Adrenal gland (tissue), 5 donors: Measurements from ENCODE around the gene CDK6.

Experiments used
- POLR2A ChIP-seq, 2 donors: fragments of 450-650 bp; IDR thresholded peaks; one replicate each; pipeline ENCODE4 v1.6.1; 2017; ENCODE audit warnings: antibody characterized with exemption in 2 of 2, mild to moderate bottlenecking in 2 of 2, moderate library complexity in 1 of 2
- TF ChIP-seq, protein P1 (sequence below), 6 experiments: fragments of 450-650 bp in 4 of 6; fragments of 200-600 bp in 2 of 6; sonication (generic) in 1 of 6; IDR thresholded peaks; 1 replicate in 5 of 6; 2 replicates in 1 of 6; pipeline versions ENCODE4 v1.5.1 to v1.8.0; 2016 to 2021; ENCODE audit warnings: antibody characterized with exemption in 6 of 6, mild to moderate bottlenecking in 2 of 6, moderate library complexity in 1 of 6
- donor health status: DM: no; HTN: no; CAD: no.

DNA sequence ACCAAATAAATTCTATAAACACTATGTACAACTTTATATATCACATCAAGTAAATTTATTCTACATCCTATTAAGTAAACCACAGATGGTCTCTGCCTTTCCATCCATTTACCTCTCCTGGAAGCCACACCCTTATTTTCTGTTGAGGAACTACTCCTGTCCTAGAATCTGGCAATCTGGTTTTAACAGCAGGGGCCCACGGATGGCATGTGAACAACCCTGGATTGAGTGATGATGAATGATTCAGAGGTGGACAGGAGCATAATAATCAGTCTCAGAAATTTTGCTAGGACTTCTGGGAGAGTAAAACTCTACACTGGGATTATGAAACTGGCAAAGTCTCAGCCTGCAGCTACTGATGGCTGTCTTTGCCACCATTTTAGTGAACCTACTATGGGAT is 54.1 kb downstream of the CDK6 start:
- no peak for TF ChIP-seq POLR2A (IDR thresholded peaks at IDR 0.05)
- TF ChIP-seq, protein P1, sequence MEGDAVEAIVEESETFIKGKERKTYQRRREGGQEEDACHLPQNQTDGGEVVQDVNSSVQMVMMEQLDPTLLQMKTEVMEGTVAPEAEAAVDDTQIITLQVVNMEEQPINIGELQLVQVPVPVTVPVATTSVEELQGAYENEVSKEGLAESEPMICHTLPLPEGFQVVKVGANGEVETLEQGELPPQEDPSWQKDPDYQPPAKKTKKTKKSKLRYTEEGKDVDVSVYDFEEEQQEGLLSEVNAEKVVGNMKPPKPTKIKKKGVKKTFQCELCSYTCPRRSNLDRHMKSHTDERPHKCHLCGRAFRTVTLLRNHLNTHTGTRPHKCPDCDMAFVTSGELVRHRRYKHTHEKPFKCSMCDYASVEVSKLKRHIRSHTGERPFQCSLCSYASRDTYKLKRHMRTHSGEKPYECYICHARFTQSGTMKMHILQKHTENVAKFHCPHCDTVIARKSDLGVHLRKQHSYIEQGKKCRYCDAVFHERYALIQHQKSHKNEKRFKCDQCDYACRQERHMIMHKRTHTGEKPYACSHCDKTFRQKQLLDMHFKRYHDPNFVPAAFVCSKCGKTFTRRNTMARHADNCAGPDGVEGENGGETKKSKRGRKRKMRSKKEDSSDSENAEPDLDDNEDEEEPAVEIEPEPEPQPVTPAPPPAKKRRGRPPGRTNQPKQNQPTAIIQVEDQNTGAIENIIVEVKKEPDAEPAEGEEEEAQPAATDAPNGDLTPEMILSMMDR (IDR thresholded peaks at IDR 0.05) = no peak
